Astrocyte (in vitro differentiated cells and primary cell): ENCODE measurements around the gene CRHR1.

ENCODE experiments used
- EZH2 ChIP-seq: IDR thresholded peaks from 2 replicates; pipeline ENCODE4 v1.6.1; 2012; ENCODE audit warnings: mild to moderate bottlenecking, low read length, inconsistent platforms; ENCODE audit not compliant: insufficient read depth
- TF ChIP-seq, protein P1 (sequence below): IDR thresholded peaks from 2 replicates; pipeline ENCODE4 v1.5.1; 2011; ENCODE audit warnings: low read depth, mild to moderate bottlenecking, inconsistent platforms, low read length, moderate library complexity; ENCODE audit not compliant: insufficient read depth

DNA sequence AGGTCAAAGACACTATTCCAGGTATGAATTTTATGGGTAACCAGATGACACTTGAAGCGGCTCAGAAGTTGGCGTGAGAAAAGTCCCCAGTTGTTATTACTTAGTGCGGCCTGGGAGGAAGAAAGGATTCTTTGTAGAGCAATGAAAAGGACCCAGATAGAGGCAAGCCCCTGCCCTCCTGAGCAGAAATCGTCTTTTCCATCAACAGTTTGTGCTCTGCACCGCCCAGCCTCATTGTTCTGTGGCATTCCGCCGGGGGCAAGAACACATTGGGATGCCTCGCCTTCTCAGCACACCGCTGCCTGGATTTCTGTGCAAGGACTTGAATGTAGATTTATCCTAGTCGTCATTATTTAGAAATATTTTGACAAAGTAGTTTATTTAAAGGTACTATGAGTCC, 32.7 kb upstream of the CRHR1 start:
- TF ChIP-seq, protein P1, sequence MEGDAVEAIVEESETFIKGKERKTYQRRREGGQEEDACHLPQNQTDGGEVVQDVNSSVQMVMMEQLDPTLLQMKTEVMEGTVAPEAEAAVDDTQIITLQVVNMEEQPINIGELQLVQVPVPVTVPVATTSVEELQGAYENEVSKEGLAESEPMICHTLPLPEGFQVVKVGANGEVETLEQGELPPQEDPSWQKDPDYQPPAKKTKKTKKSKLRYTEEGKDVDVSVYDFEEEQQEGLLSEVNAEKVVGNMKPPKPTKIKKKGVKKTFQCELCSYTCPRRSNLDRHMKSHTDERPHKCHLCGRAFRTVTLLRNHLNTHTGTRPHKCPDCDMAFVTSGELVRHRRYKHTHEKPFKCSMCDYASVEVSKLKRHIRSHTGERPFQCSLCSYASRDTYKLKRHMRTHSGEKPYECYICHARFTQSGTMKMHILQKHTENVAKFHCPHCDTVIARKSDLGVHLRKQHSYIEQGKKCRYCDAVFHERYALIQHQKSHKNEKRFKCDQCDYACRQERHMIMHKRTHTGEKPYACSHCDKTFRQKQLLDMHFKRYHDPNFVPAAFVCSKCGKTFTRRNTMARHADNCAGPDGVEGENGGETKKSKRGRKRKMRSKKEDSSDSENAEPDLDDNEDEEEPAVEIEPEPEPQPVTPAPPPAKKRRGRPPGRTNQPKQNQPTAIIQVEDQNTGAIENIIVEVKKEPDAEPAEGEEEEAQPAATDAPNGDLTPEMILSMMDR: no peak
- TF ChIP-seq EZH2: no peak
